ENCODE data around the gene BMP7. TPM values are rescaled to one million over a fixed set of nuclear protein-coding genes. Genes with fewer than 3 reads are reported as not detected.

The BMP7 gene
- total RNA-seq, 1 donor from 2014 or later = 3.7 TPM

GRCh38 chr20:57139342-57140093 lies 126.9 kb downstream of the BMP7 start:
- no peak for TF ChIP-seq CTCF (conservative IDR thresholded peaks at IDR 0.05; ENCODE audit: low read depth, low read length)
- H3K4me3 ChIP-seq (ENCODE audit: low read depth, low read length) = no peak overlapping the region
- no peak for DNase-seq (ENCODE audit: low read depth)

- no peak for DNase-seq (ENCODE audit: low read depth)
- TF ChIP-seq CTCF (conservative IDR thresholded peaks at IDR 0.05; ENCODE audit: low read depth, low read length) = no peak
- no peak overlapping the region for H3K4me3 ChIP-seq (ENCODE audit: low read depth, low read length)
Measured at GRCh38 chr20:57138198-57138995, 128.0 kb downstream of the BMP7 start.

- TF ChIP-seq CTCF (conservative IDR thresholded peaks at IDR 0.05; ENCODE audit: low read depth, low read length) = no peak
- H3K4me3 ChIP-seq (ENCODE audit: low read depth, low read length) = no peak overlapping the region
- DNase-seq (ENCODE audit: low read depth) = no peak
Measured at GRCh38 chr20:57137676-57138075, 128.8 kb downstream of the BMP7 start.

- DNase-seq (ENCODE audit: low read depth) = no peak
- TF ChIP-seq CTCF (conservative IDR thresholded peaks at IDR 0.05; ENCODE audit: low read depth, low read length) = no peak
- no peak overlapping the region for H3K4me3 ChIP-seq (ENCODE audit: low read depth, low read length)
Measured at GRCh38 chr20:57136734-57137133, 129.7 kb downstream of the BMP7 start.

- DNase-seq (ENCODE audit: low read depth) = no peak
- no peak overlapping the region for H3K4me3 ChIP-seq (ENCODE audit: low read depth, low read length)
- no peak for TF ChIP-seq CTCF (conservative IDR thresholded peaks at IDR 0.05; ENCODE audit: low read depth, low read length)
Measured at GRCh38 chr20:57135875-57136274, 130.6 kb downstream of the BMP7 start.

GRCh38 chr20:57134804-57135203 lies 131.6 kb downstream of the BMP7 start:
- no peak for TF ChIP-seq CTCF (conservative IDR thresholded peaks at IDR 0.05; ENCODE audit: low read depth, low read length)
- no peak for DNase-seq (ENCODE audit: low read depth)
- H3K4me3 ChIP-seq (ENCODE audit: low read depth, low read length) = no peak overlapping the region
